Measurements from ENCODE around the gene CDK5RAP2.

- TF ChIP-seq CTCF (conservative IDR thresholded peaks at IDR 0.05), result no peak
- no peak for TF ChIP-seq ZFX (IDR thresholded peaks at IDR 0.05)
Observed at GRCh38 chr9:120561709-120562108, 18.3 kb downstream of the CDK5RAP2 start.

Measured in C4-2B (cell line).